Panc1 (cell line): ENCODE data around the gene SLC6A4. TPM values are rescaled to one million over a fixed set of nuclear protein-coding genes. Genes with fewer than 3 reads are reported as not detected.

ENCODE experiments used
- ATAC-seq: fragments of 200-7000 bp; cut with Tn5 transposase; 2 replicates; pipeline ENCODE4 v1.9.1; 2020; ENCODE audit warnings: mild to moderate bottlenecking, moderate library complexity
- BruUV-seq: library from RNA; stranded (reverse); fragments of 400-500 nt; replicated peaks from 2 replicates; lab custom pipeline; 2021; lab: Mats Ljungman, UMichigan
- CTCF ChIA-PET: fragments of 300-600 bp; sonication (Branson Sonifier 250); formaldehyde crosslinking; loops from one replicate; lab custom pipeline; 2022; ENCODE audit warnings: antibody characterized with exemption; lab: Charles Lee
- POLR2A ChIA-PET: fragments of 300-600 bp; sonication (Branson Sonifier 250); formaldehyde crosslinking; loops from one replicate; lab custom pipeline; 2022; ENCODE audit warnings: antibody characterized with exemption; lab: Charles Lee
- DNase-seq: peaks from one replicate; pipeline ENCODE4 v3.0.0-alpha.2; 2010; ENCODE audit warnings: low read depth, low spot score
- H3K27ac ChIP-seq: 2 replicates; pipeline ENCODE4 v1.5.1; 2011; ENCODE audit warnings: mild to moderate bottlenecking, low read length, inconsistent platforms
- H3K27me3 ChIP-seq: fragments of 200-500 bp; sonication (Bioruptor generic); 2 replicates; pipeline ENCODE4 v1.6.0; 2014; ENCODE audit warnings: low read length, inconsistent platforms; ENCODE audit not compliant: control insufficient read depth, insufficient read depth
- H3K36me3 ChIP-seq: fragments of 200-500 bp; sonication (Bioruptor generic); 2 replicates; pipeline ENCODE4 v1.5.1; 2014; ENCODE audit warnings: inconsistent platforms, mild to moderate bottlenecking, low read length, moderate library complexity; ENCODE audit not compliant: control insufficient read depth, insufficient read depth
- H3K4me1 ChIP-seq: 2 replicates; pipeline ENCODE4 v1.5.1; 2011; ENCODE audit warnings: inconsistent platforms, mild to moderate bottlenecking, low read length, moderate library complexity; ENCODE audit not compliant: control insufficient read depth, insufficient read depth
- H3K4me3 ChIP-seq, 2 experiments: 2 replicates each; pipeline ENCODE4 v1.5.1; 2011 to 2012; ENCODE audit warnings: low read depth in 2 of 2, low read length in 2 of 2, mild to moderate bottlenecking in 2 of 2, inconsistent platforms in 1 of 2, moderate library complexity in 1 of 2
- H3K9me3 ChIP-seq: fragments of 200-500 bp; sonication (Bioruptor generic); 2 replicates; pipeline ENCODE4 v1.5.1; 2014; ENCODE audit warnings: low read depth, mild to moderate bottlenecking, inconsistent platforms, low read length, moderate library complexity; ENCODE audit not compliant: control insufficient read depth, insufficient read depth
- POLR2AphosphoS5 ChIP-seq: IDR thresholded peaks from 2 replicates; pipeline ENCODE4 v1.6.1; 2012; ENCODE audit warnings: mild to moderate bottlenecking, low read depth, low read length, moderate library complexity
- SIN3A ChIP-seq: IDR thresholded peaks from 2 replicates; pipeline ENCODE4 v1.6.1; 2012; ENCODE audit warnings: low read depth, mild to moderate bottlenecking, low read length, moderate library complexity, borderline replicate concordance; ENCODE audit not compliant: insufficient read depth
- TCF7L2 ChIP-seq: IDR thresholded peaks from 2 replicates; pipeline ENCODE4 v1.6.1; 2011; ENCODE audit warnings: mild to moderate bottlenecking, low read depth, low read length, inconsistent platforms
- in situ Hi-C: cut with HindIII; loops from 2 replicates; pipeline ENCODE4 v1.10.0; 2016; ENCODE audit warnings: low sequenced_read_pairs, low pct_unique_long_range_greater_than_20kb
- intact Hi-C: fragments of 100-400 bp; cut with micrococcal nuclease; formaldehyde crosslinking; loops from one replicate; pipeline ENCODE4 v1.10.0; 2022; ENCODE audit not compliant: unreplicated experiment
- total RNA-seq: library from RNA; stranded (reverse); gene quantifications from one replicate; pipeline ENCODE4 v1.2.1, GENCODE V29; 2021; ENCODE audit not compliant: unreplicated experiment
- TF ChIP-seq, protein P1 (sequence below), 2 experiments: IDR thresholded peaks; 2 replicates each; pipeline ENCODE4 v1.6.1; 2011 to 2012; ENCODE audit warnings: low read depth in 2 of 2, control low read depth in 1 of 2, low read length in 1 of 2, mild to moderate bottlenecking in 1 of 2, moderate library complexity in 1 of 2; ENCODE audit not compliant: insufficient read depth in 1 of 2
- TF ChIP-seq, protein P2 (sequence below): fragments of 450-650 bp; IDR thresholded peaks from 2 replicates; pipeline ENCODE4 v1.5.1; 2017; ENCODE audit warnings: mild to moderate bottlenecking

Gene SLC6A4
- total RNA-seq, 1 experiment from 2014 or later, result not detected

DNA sequence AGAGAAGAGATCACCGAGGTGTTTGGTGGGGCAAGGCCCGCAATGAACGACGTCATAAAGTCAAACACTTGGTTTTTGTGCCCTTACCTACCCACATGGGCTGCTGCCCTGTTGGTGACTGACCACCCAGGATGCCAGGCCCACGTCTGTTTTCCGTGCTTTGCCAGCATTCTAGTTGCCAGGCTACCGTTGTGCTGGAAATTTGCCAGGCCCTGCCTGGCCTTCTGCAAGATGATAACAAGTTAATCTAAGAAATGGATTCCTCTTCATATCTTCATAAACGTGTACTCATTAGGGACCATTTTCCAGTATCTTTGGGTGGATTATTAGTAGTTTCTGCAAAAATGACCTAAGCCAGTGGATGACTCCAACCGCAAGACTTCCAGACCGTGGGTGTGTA lies 35.4 kb downstream of the SLC6A4 start:
- POLR2A ChIA-PET, result no interaction called here
- H3K27me3 ChIP-seq, result no peaks in the 10 kb centered on the region
- TF ChIP-seq SIN3A (no peak), TCF7L2 (no peak), POLR2AphosphoS5 (no peak)
- TF ChIP-seq, protein P1, sequence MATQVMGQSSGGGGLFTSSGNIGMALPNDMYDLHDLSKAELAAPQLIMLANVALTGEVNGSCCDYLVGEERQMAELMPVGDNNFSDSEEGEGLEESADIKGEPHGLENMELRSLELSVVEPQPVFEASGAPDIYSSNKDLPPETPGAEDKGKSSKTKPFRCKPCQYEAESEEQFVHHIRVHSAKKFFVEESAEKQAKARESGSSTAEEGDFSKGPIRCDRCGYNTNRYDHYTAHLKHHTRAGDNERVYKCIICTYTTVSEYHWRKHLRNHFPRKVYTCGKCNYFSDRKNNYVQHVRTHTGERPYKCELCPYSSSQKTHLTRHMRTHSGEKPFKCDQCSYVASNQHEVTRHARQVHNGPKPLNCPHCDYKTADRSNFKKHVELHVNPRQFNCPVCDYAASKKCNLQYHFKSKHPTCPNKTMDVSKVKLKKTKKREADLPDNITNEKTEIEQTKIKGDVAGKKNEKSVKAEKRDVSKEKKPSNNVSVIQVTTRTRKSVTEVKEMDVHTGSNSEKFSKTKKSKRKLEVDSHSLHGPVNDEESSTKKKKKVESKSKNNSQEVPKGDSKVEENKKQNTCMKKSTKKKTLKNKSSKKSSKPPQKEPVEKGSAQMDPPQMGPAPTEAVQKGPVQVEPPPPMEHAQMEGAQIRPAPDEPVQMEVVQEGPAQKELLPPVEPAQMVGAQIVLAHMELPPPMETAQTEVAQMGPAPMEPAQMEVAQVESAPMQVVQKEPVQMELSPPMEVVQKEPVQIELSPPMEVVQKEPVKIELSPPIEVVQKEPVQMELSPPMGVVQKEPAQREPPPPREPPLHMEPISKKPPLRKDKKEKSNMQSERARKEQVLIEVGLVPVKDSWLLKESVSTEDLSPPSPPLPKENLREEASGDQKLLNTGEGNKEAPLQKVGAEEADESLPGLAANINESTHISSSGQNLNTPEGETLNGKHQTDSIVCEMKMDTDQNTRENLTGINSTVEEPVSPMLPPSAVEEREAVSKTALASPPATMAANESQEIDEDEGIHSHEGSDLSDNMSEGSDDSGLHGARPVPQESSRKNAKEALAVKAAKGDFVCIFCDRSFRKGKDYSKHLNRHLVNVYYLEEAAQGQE (IDR thresholded peaks at IDR 0.05; ENCODE audit: insufficient read depth in 1 of 2, low read depth in 2 of 2, low read length in 1 of 2), result no peak
- TF ChIP-seq, protein P2, sequence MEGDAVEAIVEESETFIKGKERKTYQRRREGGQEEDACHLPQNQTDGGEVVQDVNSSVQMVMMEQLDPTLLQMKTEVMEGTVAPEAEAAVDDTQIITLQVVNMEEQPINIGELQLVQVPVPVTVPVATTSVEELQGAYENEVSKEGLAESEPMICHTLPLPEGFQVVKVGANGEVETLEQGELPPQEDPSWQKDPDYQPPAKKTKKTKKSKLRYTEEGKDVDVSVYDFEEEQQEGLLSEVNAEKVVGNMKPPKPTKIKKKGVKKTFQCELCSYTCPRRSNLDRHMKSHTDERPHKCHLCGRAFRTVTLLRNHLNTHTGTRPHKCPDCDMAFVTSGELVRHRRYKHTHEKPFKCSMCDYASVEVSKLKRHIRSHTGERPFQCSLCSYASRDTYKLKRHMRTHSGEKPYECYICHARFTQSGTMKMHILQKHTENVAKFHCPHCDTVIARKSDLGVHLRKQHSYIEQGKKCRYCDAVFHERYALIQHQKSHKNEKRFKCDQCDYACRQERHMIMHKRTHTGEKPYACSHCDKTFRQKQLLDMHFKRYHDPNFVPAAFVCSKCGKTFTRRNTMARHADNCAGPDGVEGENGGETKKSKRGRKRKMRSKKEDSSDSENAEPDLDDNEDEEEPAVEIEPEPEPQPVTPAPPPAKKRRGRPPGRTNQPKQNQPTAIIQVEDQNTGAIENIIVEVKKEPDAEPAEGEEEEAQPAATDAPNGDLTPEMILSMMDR, result no peak
- intact Hi-C loops (no loop called here), in situ Hi-C loops (no loop called here)
- no TSS peak for BruUV-seq
- H3K4me3 ChIP-seq, result no peak overlapping the region
- ATAC-seq (no peak), DNase-seq (no peak)
- no peaks in the 10 kb centered on the region for H3K36me3 ChIP-seq
- H3K27ac ChIP-seq, result no peak overlapping the region
- no peaks in the 10 kb centered on the region for H3K9me3 ChIP-seq
- CTCF ChIA-PET, result no interaction called here
- H3K4me1 ChIP-seq, result no peaks in the 10 kb centered on the region

DNA sequence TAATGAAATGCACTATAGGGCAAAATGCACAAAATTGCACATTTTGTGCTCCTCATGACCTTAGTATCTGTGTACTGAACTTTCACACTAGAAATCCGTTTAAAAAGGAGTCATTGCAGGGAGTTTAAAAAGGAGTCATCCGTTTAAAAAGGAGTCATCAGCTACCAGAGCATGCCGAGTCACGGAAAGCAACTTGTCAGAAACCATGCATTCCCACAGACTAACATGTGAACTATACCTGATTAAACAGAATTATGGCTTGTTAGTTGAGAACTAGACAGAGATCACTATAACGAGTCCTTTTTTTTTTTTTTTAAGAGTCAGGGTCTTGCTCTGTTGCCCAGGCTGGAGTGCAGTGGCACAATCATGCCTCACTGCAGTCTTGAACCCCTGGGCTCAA lies 35.9 kb downstream of the SLC6A4 start:
- TF ChIP-seq, protein P1 (IDR thresholded peaks at IDR 0.05; ENCODE audit: insufficient read depth in 1 of 2, low read depth in 2 of 2, low read length in 1 of 2), result no peak
- TF ChIP-seq TCF7L2 (no peak), POLR2AphosphoS5 (no peak)
- TF ChIP-seq, protein P2, result no peak
- H3K9me3 ChIP-seq, result no peaks in the 10 kb centered on the region
- H3K4me3 ChIP-seq, result no peak overlapping the region
- in situ Hi-C loops, result no loop called here
- DNase-seq (no peak), ATAC-seq (no peak)
- no peak overlapping the region for H3K27ac ChIP-seq
- no peaks in the 10 kb centered on the region for H3K36me3 ChIP-seq
- POLR2A ChIA-PET, result no interaction called here
- no peaks in the 10 kb centered on the region for H3K4me1 ChIP-seq
- BruUV-seq, result no TSS peak
- peaks cover 2% of the 10 kb centered on the region; the same call in 1 of the 2 replicates for H3K27me3 ChIP-seq
- CTCF ChIA-PET, result no interaction called here
- intact Hi-C loops, result no loop called here
